Endothelial cell of umbilical vein (primary cell): ENCODE results near the gene MTSS2. TPM values are rescaled to one million over a fixed set of nuclear protein-coding genes. Genes with fewer than 3 reads are reported as not detected.
A peak's percentile ranks its signal among the peaks of the same experiment; 100 is the strongest.

Experiments
- BruUV-seq: library from RNA; stranded (reverse); fragments of 400-500 nt; replicated peaks from 2 replicates; lab custom pipeline; 2021; lab: Mats Ljungman, UMichigan
- CTCF ChIA-PET: fragments of 300-600, 350-600 bp; sonication (Branson Sonifier 250); formaldehyde crosslinking; loops from one replicate; lab custom pipeline; 2021; ENCODE audit warnings: antibody characterized with exemption, inconsistent platforms; lab: Charles Lee
- POLR2A ChIA-PET: fragments of 300-600, 350-600 bp; sonication (Branson Sonifier 250); formaldehyde crosslinking; loops from one replicate; lab custom pipeline; 2021; ENCODE audit warnings: antibody characterized with exemption, inconsistent platforms; lab: Charles Lee
- DNase-seq: peaks from one replicate; pipeline ENCODE4 v3.0.0-alpha.2; 2011; ENCODE audit warnings: low read depth, low spot score
- FAIRE-seq: peaks from 2 replicates; lab custom pipeline; 2011; peaks lifted over from hg19 to GRCh38; lab: Jason Lieb, UNC
- H2AFZ ChIP-seq: 2 replicates; pipeline ENCODE4 v1.6.0; 2012; ENCODE audit warnings: low read depth, low read length, control low read depth, inconsistent platforms
- H3K27ac ChIP-seq: 2 replicates; pipeline ENCODE4 v1.5.1; 2011; ENCODE audit warnings: low read depth, mild to moderate bottlenecking, control low read depth, low read length, moderate library complexity; ENCODE audit not compliant: insufficient read depth
- H3K27me3 ChIP-seq, 2 experiments: 2 replicates each; pipeline versions ENCODE4 v1.6.0 to v1.6.1; 2011; ENCODE audit warnings: low read length in 2 of 2, mixed read lengths in 1 of 2; ENCODE audit not compliant: control insufficient read depth in 2 of 2, insufficient read depth in 2 of 2
- H3K36me3 ChIP-seq, 2 experiments: 2 replicates in 1 of 2; 3 replicates in 1 of 2; pipeline ENCODE4 v1.5.1; 2011; ENCODE audit warnings: low read length in 2 of 2, mild to moderate bottlenecking in 1 of 2, moderate library complexity in 1 of 2; ENCODE audit not compliant: control insufficient read depth in 2 of 2, insufficient read depth in 2 of 2; ENCODE audit errors: extremely low read depth in 1 of 2
- H3K4me1 ChIP-seq: 3 replicates; pipeline ENCODE4 v1.5.1; 2011; ENCODE audit warnings: mild to moderate bottlenecking, low read length; ENCODE audit not compliant: control insufficient read depth, insufficient read depth; ENCODE audit errors: extremely low read depth
- H3K4me2 ChIP-seq: 2 replicates; pipeline ENCODE4 v1.6.1; 2011; ENCODE audit warnings: low read length, control low read depth, mixed read lengths; ENCODE audit not compliant: insufficient read depth
- H3K4me3 ChIP-seq, 3 experiments: fragments of 200-600 bp in 1 of 3; sonication (generic), shearing (Covaris generic) in 1 of 3; replicated peaks in 1 of 3; 2 replicates each; pipeline ENCODE4 v1.5.1; 2011 to 2016; ENCODE audit warnings: control low read depth in 3 of 3, low read length in 3 of 3, mild to moderate bottlenecking in 2 of 3, inconsistent platforms in 1 of 3, low read depth in 1 of 3, moderate library complexity in 1 of 3; ENCODE audit not compliant: insufficient read depth in 1 of 3
- H3K79me2 ChIP-seq: 2 replicates; pipeline ENCODE4 v1.6.0; 2012; ENCODE audit warnings: low read length, inconsistent platforms; ENCODE audit not compliant: control insufficient read depth, insufficient read depth
- H3K9ac ChIP-seq: replicated peaks from 2 replicates; pipeline ENCODE3; 2011; ENCODE audit warnings: low read length, control low read depth; ENCODE audit not compliant: insufficient read depth; ENCODE audit errors: extremely low read depth
- H3K9me1 ChIP-seq: replicated peaks from 3 replicates; pipeline ENCODE4 v1.6.0; 2011; ENCODE audit warnings: mild to moderate bottlenecking, low read length; ENCODE audit not compliant: control insufficient read depth, insufficient read depth; ENCODE audit errors: extremely low read depth
- H3K9me3 ChIP-seq: replicated peaks from 2 replicates; pipeline ENCODE4 v1.5.1; 2012; ENCODE audit warnings: low read length, inconsistent platforms; ENCODE audit not compliant: control insufficient read depth, insufficient read depth
- H4K20me1 ChIP-seq: replicated peaks from 2 replicates; pipeline ENCODE3; 2011; ENCODE audit warnings: mild to moderate bottlenecking, low read length; ENCODE audit not compliant: control insufficient read depth, insufficient read depth; ENCODE audit errors: extremely low read depth
- CTCF ChIP-seq, 2 donors: IDR thresholded peaks; 1 replicate in 1 of 2; 2 replicates in 1 of 2; pipeline ENCODE4 v1.5.1; 2011; ENCODE audit warnings: low read length in 2 of 2, mild to moderate bottlenecking in 2 of 2, moderate library complexity in 2 of 2, control low read depth in 1 of 2, inconsistent platforms in 1 of 2, low read depth in 1 of 2; ENCODE audit not compliant: insufficient read depth in 1 of 2; ENCODE audit errors: extremely low read depth in 1 of 2
- EZH2 ChIP-seq: IDR thresholded peaks from 2 replicates; pipeline ENCODE4 v1.6.1; 2012; ENCODE audit warnings: borderline replicate concordance, low read depth, mild to moderate bottlenecking, moderate library complexity, low read length, inconsistent platforms; ENCODE audit not compliant: severe bottlenecking
- FOS ChIP-seq: IDR thresholded peaks from 2 replicates; pipeline ENCODE4 v1.6.1; 2011; ENCODE audit warnings: mild to moderate bottlenecking, low read length, moderate library complexity, borderline replicate concordance; ENCODE audit not compliant: insufficient read depth
- GATA2 ChIP-seq: IDR thresholded peaks from 2 replicates; pipeline ENCODE4 v1.7.0; 2011; ENCODE audit warnings: low read depth, mild to moderate bottlenecking, moderate library complexity, mixed read lengths, low read length; ENCODE audit not compliant: insufficient read length, insufficient read depth
- JUN ChIP-seq: IDR thresholded peaks from 2 replicates; pipeline ENCODE4 v1.6.1; 2011; ENCODE audit warnings: borderline replicate concordance, low read depth; ENCODE audit not compliant: insufficient read length, insufficient read depth
- MAX ChIP-seq: IDR thresholded peaks from 2 replicates; pipeline ENCODE4 v1.6.1; 2011; ENCODE audit not compliant: insufficient read depth, insufficient read length
- MYC ChIP-seq: IDR thresholded peaks from one replicate; pipeline ENCODE4 v1.6.1; 2011; ENCODE audit warnings: mild to moderate bottlenecking, low read depth, low read length
- POLR2A ChIP-seq: IDR thresholded peaks from 2 replicates; pipeline ENCODE4 v1.6.1; 2012; ENCODE audit warnings: low read depth, mild to moderate bottlenecking, control low read depth, low read length
- POLR2AphosphoS5 ChIP-seq: IDR thresholded peaks from 2 replicates; pipeline ENCODE4 v1.6.1; 2012; ENCODE audit warnings: low read depth, mild to moderate bottlenecking, control low read depth, low read length, moderate library complexity; ENCODE audit not compliant: insufficient read depth
- dilution Hi-C: fragments of 300-500 bp; cut with MboI; formaldehyde crosslinking; loops from one replicate; pipeline ENCODE4 v1.15.0; 2019; ENCODE audit warnings: low sequenced_read_pairs; ENCODE audit not compliant: extremely low pct_ligation_motif_present
- intact Hi-C: fragments of 100-400 bp; cut with micrococcal nuclease; formaldehyde crosslinking; loops from one replicate; pipeline ENCODE4 v1.10.0; 2022
- polyA plus RNA-seq, 4 experiments: library from polyadenylated mRNA; depleted of rRNA in 3 of 4; stranded (reverse) in 3 of 4; unstranded in 1 of 4; fragments of >200 nt; gene quantifications; 2 replicates each; pipeline versions ENCODE4 v1.2.1 to v1.2.3, GENCODE V29; 2011 to 2012; ENCODE audit warnings: missing spikeins in 1 of 4
- total RNA-seq: library from RNA; stranded (reverse); gene quantifications from 2 replicates; pipeline ENCODE4 v1.2.3, GENCODE V29; 2021

MTSS2 gene
- total and polyA plus RNA-seq, 2 donors (not counting 3 experiments of a cell fraction or from before 2014, with no cell fraction given): 38.4 to 42.3 TPM

- no peak overlapping the region for H2AFZ ChIP-seq
- FAIRE-seq (no peak), DNase-seq (peak; percentile 54)
- ChIA-PET CTCF (interaction anchor here (1.0 kb wide), 1 partner anchor 47 kb away, joined by 3 read pairs; no protein-coding TSS in a partner anchor), POLR2A (no interaction called here)
- H3K36me3 ChIP-seq: no peaks in the 10 kb centered on the region
- TF ChIP-seq EZH2 (no peak), GATA2 (no peak), MYC (no peak), CTCF (IDR thresholded peaks at IDR 0.05; ENCODE audit: extremely low read depth in 1 of 2, insufficient read depth in 1 of 2, low read depth in 1 of 2, low read length in 2 of 2) (no peak), FOS (no peak), MAX (no peak), POLR2A (no peak), JUN (no peak), POLR2AphosphoS5 (no peak)
- H4K20me1 ChIP-seq: no peaks in the 10 kb centered on the region
- intact Hi-C loops (no loop called here), dilution Hi-C loops (no loop called here)
- H3K4me2 ChIP-seq: no peak overlapping the region
- no peak overlapping the region for H3K4me3 ChIP-seq
- peaks cover 38% of the 10 kb centered on the region for H3K4me1 ChIP-seq
- no peaks in the 10 kb centered on the region for H3K79me2 ChIP-seq
- no peaks in the 10 kb centered on the region for H3K9me1 ChIP-seq
- no peaks in the 10 kb centered on the region for H3K27me3 ChIP-seq
- H3K9ac ChIP-seq: no peak overlapping the region
- H3K9me3 ChIP-seq: no peaks in the 10 kb centered on the region
- BruUV-seq: no TSS peak
- H3K27ac ChIP-seq: no peak overlapping the region
Observed at GRCh38 chr16:70691223-70692129, 5.6 kb upstream of the MTSS2 start.
